H1 (cell line): ENCODE data around the gene PTPRD. TPM values are rescaled to one million over a fixed set of nuclear protein-coding genes. Genes with fewer than 3 reads are reported as not detected.

ENCODE experiments used
- GTF2F1 ChIP-seq: IDR thresholded peaks from 2 replicates; pipeline ENCODE4 v1.6.1; 2012; ENCODE audit warnings: low read depth, low read length, improper control_type of control experiment, borderline replicate concordance
- POU5F1 ChIP-seq: IDR thresholded peaks from 2 replicates; pipeline ENCODE4 v1.6.1; 2011; ENCODE audit warnings: low read depth, mild to moderate bottlenecking, low read length, moderate library complexity
- RFX5 ChIP-seq: IDR thresholded peaks from 2 replicates; pipeline ENCODE4 v1.6.1; 2011; ENCODE audit warnings: low read depth, low read length, improper control_type of control experiment, borderline replicate concordance
- SAP30 ChIP-seq: fragments of 300-600 bp; sonication (generic); IDR thresholded peaks from 2 replicates; pipeline ENCODE4 v1.7.1; 2012; ENCODE audit warnings: low read length, moderate library complexity, mild to moderate bottlenecking, inconsistent platforms; ENCODE audit not compliant: insufficient read depth, insufficient replicate concordance
- TAF1 ChIP-seq: IDR thresholded peaks from 2 replicates; pipeline ENCODE4 v1.6.1; 2011; ENCODE audit warnings: mild to moderate bottlenecking, low read depth, low read length
- YY1 ChIP-seq: IDR thresholded peaks from 2 replicates; pipeline ENCODE4 v1.6.1; 2011; ENCODE audit warnings: low read depth, mild to moderate bottlenecking, low read length
- polyA plus RNA-seq, 7 experiments: library from polyadenylated mRNA; depleted of rRNA in 3 of 7; stranded (reverse) in 5 of 7; unstranded in 2 of 7; fragments of >200 nt in 5 of 7; fragments of 200-250 nt in 2 of 7; gene quantifications; 1 replicate in 5 of 7; 2 replicates in 1 of 7; 4 replicates in 1 of 7; pipeline versions ENCODE4 v1.2.1 to v1.2.3, GENCODE V29; 2011 to 2013; ENCODE audit warnings: missing spikeins in 2 of 7, mixed read lengths in 2 of 7
- total RNA-seq: library from RNA; stranded (reverse); fragmentation: NEBNext Ultra II Directional; extraction: Animal tissue kit (Norgen Biotek cat#: 25700); gene quantifications from 2 replicates; pipeline ENCODE4 v1.2.1, GENCODE V29; 2021

PTPRD gene
- total and polyA plus RNA-seq, 2 of the 8 experiments (the other 6 are each of a cell fraction or from before 2014, with no cell fraction given) = 17.2 to 77.0 TPM

- TF ChIP-seq YY1 (no peak), GTF2F1 (no peak), POU5F1 (no peak), RFX5 (no peak), SAP30 (no peak), TAF1 (no peak)
These were observed 1442.2 kb downstream of the PTPRD start (continued) for GRCh38 chr9:9170439-9171134.
